SK-N-SH (cell line): ENCODE measurements around the gene CCDC61. TPM values are rescaled to one million over a fixed set of nuclear protein-coding genes. Genes with fewer than 3 reads are reported as not detected.

ENCODE experiments used
- CTCF ChIA-PET: fragments of 300-600, 350-600 bp; formaldehyde crosslinking; extraction: SDS; loops from one replicate; lab custom pipeline; 2021; lab: Yijun Ruan, JAX
- POLR2A ChIA-PET: fragments of 350-600 bp; sonication (Branson Sonifier 250); formaldehyde crosslinking; extraction: SDS; loops from one replicate; lab custom pipeline; 2020; ENCODE audit warnings: antibody characterized with exemption, inconsistent platforms; lab: Yijun Ruan, JAX
- DNase-seq: peaks from one replicate; pipeline ENCODE4 v3.0.0; 2012
- H2AFZ ChIP-seq: fragments of 200-600 bp; sonication (generic); 2 replicates; pipeline ENCODE4 v1.8.1; 2016; ENCODE audit warnings: antibody characterized with exemption, mild to moderate bottlenecking, low read depth
- H3F3A ChIP-seq: fragments of 200-600 bp; sonication (generic); replicated peaks from 2 replicates; pipeline ENCODE3; 2016; ENCODE audit warnings: antibody characterized with exemption, mild to moderate bottlenecking; ENCODE audit not compliant: insufficient read depth
- H3K27ac ChIP-seq, 2 experiments: fragments of 200-500 bp in 1 of 2; fragments of 200-600 bp in 1 of 2; sonication (Bioruptor generic) in 1 of 2; sonication (generic), shearing (Covaris generic) in 1 of 2; 2 replicates each; pipeline versions ENCODE4 v1.5.1 to v1.6.1; 2014 to 2016; ENCODE audit warnings: low read depth in 2 of 2, inconsistent platforms in 1 of 2, low read length in 1 of 2, mild to moderate bottlenecking in 1 of 2, mixed read lengths in 1 of 2
- H3K27me3 ChIP-seq: fragments of 200-600 bp; sonication (generic), shearing (Covaris generic); 2 replicates; pipeline ENCODE4 v1.6.1; 2016; ENCODE audit warnings: mixed run types; ENCODE audit not compliant: insufficient read depth
- H3K36me3 ChIP-seq, 2 experiments: fragments of 200-500 bp in 1 of 2; fragments of 200-600 bp in 1 of 2; sonication (Bioruptor generic) in 1 of 2; sonication (generic) in 1 of 2; replicated peaks in 1 of 2; 2 replicates each; pipeline versions ENCODE3 to v1.5.1; 2014 to 2016; ENCODE audit warnings: low read length in 1 of 2, mild to moderate bottlenecking in 1 of 2; ENCODE audit not compliant: insufficient read depth in 2 of 2, control insufficient read depth in 1 of 2
- H3K4me1 ChIP-seq, 2 experiments: fragments of 200-500 bp in 1 of 2; fragments of 200-600 bp in 1 of 2; sonication (Bioruptor generic) in 1 of 2; sonication (generic), shearing (Covaris generic) in 1 of 2; 2 replicates each; pipeline versions ENCODE4 v1.5.1 to v1.6.1; 2014 to 2016; ENCODE audit warnings: low read depth in 1 of 2, low read length in 1 of 2, mixed run types in 1 of 2; ENCODE audit not compliant: insufficient read depth in 2 of 2, control insufficient read depth in 1 of 2
- H3K4me2 ChIP-seq: fragments of 200-600 bp; sonication (generic), shearing (Covaris generic); 2 replicates; pipeline ENCODE4 v1.6.1; 2017; ENCODE audit warnings: mixed run types
- H3K4me3 ChIP-seq, 2 experiments: fragments of 200-500 bp in 1 of 2; fragments of 200-600 bp in 1 of 2; sonication (Bioruptor generic) in 1 of 2; sonication (generic), shearing (Covaris generic) in 1 of 2; 2 replicates each; pipeline versions ENCODE4 v1.5.1 to v1.8.1; 2014 to 2016; ENCODE audit warnings: low read depth in 2 of 2, inconsistent platforms in 1 of 2, low read length in 1 of 2, mild to moderate bottlenecking in 1 of 2, mixed read lengths in 1 of 2, moderate library complexity in 1 of 2
- H3K79me2 ChIP-seq: fragments of 200-600 bp; sonication (generic); 2 replicates; pipeline ENCODE4 v1.8.1; 2017; ENCODE audit warnings: mild to moderate bottlenecking; ENCODE audit not compliant: insufficient read depth
- H3K9ac ChIP-seq: fragments of 200-600 bp; sonication (generic); 2 replicates; pipeline ENCODE4 v1.6.1; 2017; ENCODE audit warnings: mixed run types
- H3K9me2 ChIP-seq: fragments of 200-600 bp; sonication (generic); 2 replicates; pipeline ENCODE4 v1.6.1; 2017; ENCODE audit warnings: mixed run types
- H3K9me3 ChIP-seq: fragments of 200-600 bp; sonication (generic); 2 replicates; pipeline ENCODE4 v1.6.1; 2017; ENCODE audit warnings: mixed run types, mild to moderate bottlenecking, moderate library complexity
- H4K20me1 ChIP-seq: fragments of 200-600 bp; sonication (generic); 2 replicates; pipeline ENCODE4 v1.6.1; 2017; ENCODE audit warnings: mild to moderate bottlenecking, mixed run types; ENCODE audit not compliant: insufficient read depth
- CHD2 ChIP-seq: fragments of 150-350 bp; IDR thresholded peaks from 2 replicates; pipeline ENCODE4 v1.6.1; 2018; ENCODE audit warnings: low read length; ENCODE audit not compliant: partially characterized antibody
- ELF1 ChIP-seq: IDR thresholded peaks from 2 replicates; pipeline ENCODE4 v1.4.0; 2012
- EP300 ChIP-seq, 2 experiments: IDR thresholded peaks; 2 replicates each; pipeline versions ENCODE4 v1.4.0 to v1.6.1; 2012; ENCODE audit warnings: borderline replicate concordance in 1 of 2, low read depth in 1 of 2, low read length in 1 of 2
- EZH2phosphoT487 ChIP-seq: fragments of 200-600 bp; sonication (generic); IDR thresholded peaks from 2 replicates; pipeline ENCODE4 v1.6.1; 2017; ENCODE audit warnings: low read depth, mixed run types, mild to moderate bottlenecking, antibody characterized with exemption, moderate library complexity, borderline replicate concordance
- FOXJ3 ChIP-seq: sonication (generic); formaldehyde crosslinking; IDR thresholded peaks from 2 replicates; pipeline ENCODE4 v1.5.1; 2020; ENCODE audit warnings: mild to moderate bottlenecking, missing genetic modification reagents
- GABPA ChIP-seq: IDR thresholded peaks from 2 replicates; pipeline ENCODE4 v1.4.0; 2012; ENCODE audit warnings: low read depth, mild to moderate bottlenecking
- MAX ChIP-seq: IDR thresholded peaks from 2 replicates; pipeline ENCODE4 v1.4.0; 2012; ENCODE audit warnings: low read depth
- MEF2A ChIP-seq: IDR thresholded peaks from 2 replicates; pipeline ENCODE4 v1.4.0; 2012; ENCODE audit warnings: low read depth, borderline replicate concordance
- MXI1 ChIP-seq: IDR thresholded peaks from 2 replicates; pipeline ENCODE4 v1.6.1; 2012; ENCODE audit warnings: mild to moderate bottlenecking, low read depth, low read length, improper control_type of control experiment
- PBX3 ChIP-seq: IDR thresholded peaks from 2 replicates; pipeline ENCODE4; 2012
- RAD21 ChIP-seq: IDR thresholded peaks from 2 replicates; pipeline ENCODE4 v1.6.1; 2012; ENCODE audit warnings: mild to moderate bottlenecking, low read length
- REST ChIP-seq: IDR thresholded peaks from 2 replicates; pipeline ENCODE4 v1.6.1; 2012; ENCODE audit warnings: mild to moderate bottlenecking, low read depth, low read length, moderate library complexity
- RFX5 ChIP-seq: IDR thresholded peaks from 2 replicates; pipeline ENCODE4 v1.6.1; 2012; ENCODE audit warnings: mild to moderate bottlenecking, improper control_type of control experiment, low read length
- SMC3 ChIP-seq: IDR thresholded peaks from 2 replicates; pipeline ENCODE4 v1.6.1; 2012; ENCODE audit warnings: low read depth, low read length, improper control_type of control experiment
- TCF12 ChIP-seq: IDR thresholded peaks from 2 replicates; pipeline ENCODE4 v1.4.0; 2012
- USF1 ChIP-seq: IDR thresholded peaks from 2 replicates; pipeline ENCODE4 v1.4.0; 2012; ENCODE audit warnings: low read depth, borderline replicate concordance
- USF2 ChIP-seq: fragments of 150-350 bp; IDR thresholded peaks from 2 replicates; pipeline ENCODE4 v1.6.1; 2017; ENCODE audit warnings: antibody characterized with exemption, low read length, low read depth, borderline replicate concordance
- YY1 ChIP-seq: IDR thresholded peaks from 2 replicates; pipeline ENCODE4 v1.4.0; 2012; ENCODE audit warnings: low read depth, mild to moderate bottlenecking
- WGBS: methylation state at CpG from one replicate; pipeline ENCODE4 v1.1.6; 2017; ENCODE audit warnings: low lambda C conversion rate; 5-methylcytosine and 5-hydroxymethylcytosine counted together
- polyA plus RNA-seq, 3 experiments: library from polyadenylated mRNA; depleted of rRNA; stranded (reverse); fragments of >200 nt; gene quantifications; 2 replicates each; pipeline ENCODE4 v1.2.3, GENCODE V29; 2012

Gene CCDC61
- polyA plus RNA-seq, 1 of the 3 experiments (the other 2 are of a cell fraction): 6.8 TPM

GRCh38 chr19:46009530-46010510, 14.6 kb downstream of the CCDC61 start (continued):
- no peak for TF ChIP-seq PBX3
- no peak for TF ChIP-seq TCF12
- peak; percentile 62 for TF ChIP-seq RAD21
- no peak for TF ChIP-seq MAX
- TF ChIP-seq MEF2A: no peak
- no peak for TF ChIP-seq USF2

- no peak overlapping the region for H3K4me2 ChIP-seq
- no peak overlapping the region for H3K9ac ChIP-seq
- WGBS: 68% methylated on average over 5 of the region's 8 CpGs
- no peak overlapping the region for H2AFZ ChIP-seq
- ChIA-PET CTCF (interaction anchor here (1.2 to 2.7 kb wide), 7 partner anchors 9 to 197 kb away, joined by 3 to 20 read pairs (median 6); partner anchors contain the start of gene CCDC61), POLR2A (no interaction called here)
- H3K27me3 ChIP-seq: no peaks in the 10 kb centered on the region
- peak overlapping the region in 1 of 2 experiments; percentile 33; a peak in 2 of 4 replicates for H3K4me3 ChIP-seq
- H3K9me3 ChIP-seq: no peaks in the 10 kb centered on the region
- H3F3A ChIP-seq: peaks cover 6% of the 10 kb centered on the region
- TF ChIP-seq REST (no peak), EP300 (IDR thresholded peaks at IDR 0.05; ENCODE audit: borderline replicate concordance in 1 of 2, low read depth in 1 of 2, low read length in 1 of 2) (no peak), YY1 (no peak), MXI1 (no peak), FOXJ3 (CRISPR knock-in tag) (no peak), GABPA (no peak), CHD2 (no peak), RFX5 (no peak), MEF2A (no peak), SMC3 (no peak), EZH2phosphoT487 (no peak), ELF1 (no peak), MAX (no peak), USF1 (no peak)
- no peaks in the 10 kb centered on the region for H3K9me2 ChIP-seq
- H4K20me1 ChIP-seq: peaks cover 21% of the 10 kb centered on the region
- H3K36me3 ChIP-seq: no peaks in the 10 kb centered on the region
- H3K79me2 ChIP-seq: no peaks in the 10 kb centered on the region
- no peak for DNase-seq
- no peak overlapping the region for H3K27ac ChIP-seq
- peaks cover 0 to 22% of the 10 kb centered on the region in 2 experiments; a peak in 2 of 4 replicates for H3K4me1 ChIP-seq
These were observed 19.3 kb downstream of the CCDC61 start for GRCh38 chr19:46014534-46014933.
